Measurements from ENCODE around the gene MRGPRD. TPM values are rescaled to one million over a fixed set of nuclear protein-coding genes. Genes with fewer than 3 reads are reported as not detected.

Gene MRGPRD
- total RNA-seq, 4 donors from 2014 or later: not detected

- no peak for DNase-seq (ENCODE audit: low spot score in 2 of 2)
- intact Hi-C loops (cut with DNase I; ENCODE audit: low total_unique reads): no loop called here
- TF ChIP-seq CTCF (IDR thresholded peaks at IDR 0.05): no peak
- no peak for TF ChIP-seq POLR2A (IDR thresholded peaks at IDR 0.05)
- 90 to 92% methylated on average over 17 to 24 of the region's 25 CpGs for WGBS, 2 donors
- no peak overlapping the region for H3K4me3 ChIP-seq (ENCODE audit: low read depth, poor library complexity, severe bottlenecking)
These were observed 20.3 kb downstream of the MRGPRD start for GRCh38 chr11:68960294-68961071.

GRCh38 chr11:68959465-68960293 is 21.1 kb downstream of the MRGPRD start:
- DNase-seq (ENCODE audit: low spot score in 2 of 2): no peak
- WGBS, 2 donors: 95% methylated on average over 29 to 31 of the region's 31 CpGs
- no peak for TF ChIP-seq POLR2A (IDR thresholded peaks at IDR 0.05)
- TF ChIP-seq CTCF (IDR thresholded peaks at IDR 0.05): no peak
- H3K4me3 ChIP-seq (ENCODE audit: low read depth, poor library complexity, severe bottlenecking): no peak overlapping the region
- intact Hi-C loops (cut with DNase I; ENCODE audit: low total_unique reads): no loop called here

- DNase-seq (ENCODE audit: low spot score in 2 of 2): no peak
- intact Hi-C loops (cut with DNase I; ENCODE audit: low total_unique reads): no loop called here
- no peak for TF ChIP-seq CTCF (IDR thresholded peaks at IDR 0.05)
- no peak for TF ChIP-seq POLR2A (IDR thresholded peaks at IDR 0.05)
These were observed 22.6 kb downstream of the MRGPRD start for GRCh38 chr11:68958211-68958610.

GRCh38 chr11:68956547-68957254 is 24.1 kb downstream of the MRGPRD start:
- TF ChIP-seq CTCF (IDR thresholded peaks at IDR 0.05) (no peak), POLR2A (IDR thresholded peaks at IDR 0.05) (no peak)
- DNase-seq (ENCODE audit: low spot score in 2 of 2): no peak
- intact Hi-C loops (cut with DNase I; ENCODE audit: low total_unique reads): no loop called here
- no peak overlapping the region for H3K4me3 ChIP-seq (ENCODE audit: low read depth, poor library complexity, severe bottlenecking)
- 79 to 82% methylated on average over 12 of the region's 12 CpGs for WGBS, 2 donors

More at GRCh38 chr11:68958211-68958610, 22.6 kb downstream of the MRGPRD start:
- no peak overlapping the region for H3K4me3 ChIP-seq (ENCODE audit: low read depth, poor library complexity, severe bottlenecking)
- 91 to 95% methylated on average over 9 of the region's 9 CpGs for WGBS, 2 donors

GRCh38 chr11:68956142-68956541 is 24.6 kb downstream of the MRGPRD start:
- no peak overlapping the region for H3K4me3 ChIP-seq (ENCODE audit: low read depth, poor library complexity, severe bottlenecking)
- no peak for TF ChIP-seq POLR2A (IDR thresholded peaks at IDR 0.05)
- no peak for TF ChIP-seq CTCF (IDR thresholded peaks at IDR 0.05)
- intact Hi-C loops (cut with DNase I; ENCODE audit: low total_unique reads): no loop called here
- WGBS, 2 donors: 14 to 21% methylated on average over 7 to 9 of the region's 12 CpGs
- no peak for DNase-seq (ENCODE audit: low spot score in 2 of 2)
